Activated CD4-positive, alpha-beta T cell treated with anti-CD3 and anti-CD28 coated beads, Interleukin-2, amount 50 U/mL, for 48 hours (primary cell): ENCODE results near the gene LYPD4.

Source experiments
- DNase-seq, 2 experiments: peaks; one replicate each; pipeline ENCODE4 v3.0.0-alpha.2; 2020

Gene LYPD4

GRCh38 chr19:41872775-41873647 is 28.5 kb upstream of the LYPD4 start:
- peak; percentile 74 to 81 for DNase-seq

GRCh38 chr19:41872384-41872774 is 27.9 kb upstream of the LYPD4 start:
- peak in 1 of 2 experiments; percentile 24 for DNase-seq

GRCh38 chr19:41871573-41872383 is 27.3 kb upstream of the LYPD4 start:
- peak; percentile 74 to 82 for DNase-seq

GRCh38 chr19:41870401-41870873 is 26.0 kb upstream of the LYPD4 start:
- no peak for DNase-seq

GRCh38 chr19:41869374-41869955 is 25.0 kb upstream of the LYPD4 start:
- peak in 1 of 2 experiments; percentile 12 for DNase-seq

- peak in 1 of 2 experiments; percentile 4 for DNase-seq
Observed at GRCh38 chr19:41868989-41869300, 24.5 kb upstream of the LYPD4 start.

GRCh38 chr19:41868120-41868988 is 23.9 kb upstream of the LYPD4 start:
- peak in 1 of 2 experiments; percentile 10 for DNase-seq

GRCh38 chr19:41866284-41866683 is 21.8 kb upstream of the LYPD4 start:
- peak in 1 of 2 experiments; percentile 19 for DNase-seq

- peak in 1 of 2 experiments; percentile 5 for DNase-seq
Observed at GRCh38 chr19:41864374-41864773, 19.9 kb upstream of the LYPD4 start.

- DNase-seq = no peak
Observed at GRCh38 chr19:41863209-41863931, 18.9 kb upstream of the LYPD4 start.

GRCh38 chr19:41862445-41862986 is 18.0 kb upstream of the LYPD4 start:
- peak in 1 of 2 experiments; percentile 11 for DNase-seq

GRCh38 chr19:41861846-41862245 is 17.4 kb upstream of the LYPD4 start:
- peak in 1 of 2 experiments; percentile 20 for DNase-seq

- DNase-seq = no peak
Observed at GRCh38 chr19:41861116-41861768, 16.8 kb upstream of the LYPD4 start.

- peak in 1 of 2 experiments; percentile 47 for DNase-seq
Observed at GRCh38 chr19:41860419-41861115, 16.1 kb upstream of the LYPD4 start.

GRCh38 chr19:41859618-41860418 is 15.3 kb upstream of the LYPD4 start, which contains the start of gene RPS19:
RPS19 (plus strand) TSS chr19:41860255; CDS start chr19:41860775, 520 bp downstream.
- peak; percentile 98 to 99 for DNase-seq

- DNase-seq = no peak
Observed at GRCh38 chr19:41859213-41859617, 14.7 kb upstream of the LYPD4 start.

GRCh38 chr19:41853768-41854167 is 9.3 kb upstream of the LYPD4 start:
- no peak for DNase-seq

GRCh38 chr19:41853344-41853743 is 8.9 kb upstream of the LYPD4 start:
- no peak for DNase-seq

GRCh38 chr19:41851456-41851855 is 7.0 kb upstream of the LYPD4 start:
- DNase-seq = no peak
